OCI-LY7 (cell line): ENCODE results near the gene SLC22A14.

Experiments
- CTCF ChIP-seq: fragments of 200-600 bp; sonication (generic); conservative IDR thresholded peaks from 2 replicates; pipeline ENCODE4 v1.5.1; 2014; ENCODE audit warnings: mild to moderate bottlenecking, antibody characterized with exemption, low read length, moderate library complexity, mixed read lengths
- EZH2phosphoT487 ChIP-seq: fragments of 200-600 bp; sonication (generic); IDR thresholded peaks from 2 replicates; pipeline ENCODE4 v1.6.1; 2018; ENCODE audit warnings: low read depth, borderline replicate concordance, mild to moderate bottlenecking, mixed run types, antibody characterized with exemption, low read length, moderate library complexity, mixed read lengths

- TF ChIP-seq CTCF: no peak
- TF ChIP-seq EZH2phosphoT487: no peak
Measured at GRCh38 chr3:38271553-38271952, 10.5 kb upstream of the SLC22A14 start.
